Neural progenitor cell (in vitro differentiated cells): ENCODE measurements around the gene TES.

Source experiments
- EZH2 ChIP-seq: fragments of 200-600 bp; sonication (generic); IDR thresholded peaks from 2 replicates; pipeline ENCODE4 v1.6.1; 2017; ENCODE audit warnings: antibody characterized with exemption, mild to moderate bottlenecking, moderate library complexity
- EZH2phosphoT487 ChIP-seq: fragments of 200-600 bp; sonication (generic); IDR thresholded peaks from 2 replicates; pipeline ENCODE4 v1.6.1; 2017; ENCODE audit warnings: antibody characterized with exemption
- TF ChIP-seq, protein P1 (sequence below): fragments of 200-600 bp; sonication (generic); IDR thresholded peaks from 2 replicates; pipeline ENCODE4 v1.5.1; 2017; ENCODE audit warnings: antibody characterized with exemption, mild to moderate bottlenecking

- TF ChIP-seq, protein P1, sequence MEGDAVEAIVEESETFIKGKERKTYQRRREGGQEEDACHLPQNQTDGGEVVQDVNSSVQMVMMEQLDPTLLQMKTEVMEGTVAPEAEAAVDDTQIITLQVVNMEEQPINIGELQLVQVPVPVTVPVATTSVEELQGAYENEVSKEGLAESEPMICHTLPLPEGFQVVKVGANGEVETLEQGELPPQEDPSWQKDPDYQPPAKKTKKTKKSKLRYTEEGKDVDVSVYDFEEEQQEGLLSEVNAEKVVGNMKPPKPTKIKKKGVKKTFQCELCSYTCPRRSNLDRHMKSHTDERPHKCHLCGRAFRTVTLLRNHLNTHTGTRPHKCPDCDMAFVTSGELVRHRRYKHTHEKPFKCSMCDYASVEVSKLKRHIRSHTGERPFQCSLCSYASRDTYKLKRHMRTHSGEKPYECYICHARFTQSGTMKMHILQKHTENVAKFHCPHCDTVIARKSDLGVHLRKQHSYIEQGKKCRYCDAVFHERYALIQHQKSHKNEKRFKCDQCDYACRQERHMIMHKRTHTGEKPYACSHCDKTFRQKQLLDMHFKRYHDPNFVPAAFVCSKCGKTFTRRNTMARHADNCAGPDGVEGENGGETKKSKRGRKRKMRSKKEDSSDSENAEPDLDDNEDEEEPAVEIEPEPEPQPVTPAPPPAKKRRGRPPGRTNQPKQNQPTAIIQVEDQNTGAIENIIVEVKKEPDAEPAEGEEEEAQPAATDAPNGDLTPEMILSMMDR: no peak
- no peak for TF ChIP-seq EZH2phosphoT487
- no peak for TF ChIP-seq EZH2
Observed at GRCh38 chr7:116229366-116229765, 19.0 kb downstream of the TES start.
